Ramos (cell line): Measurements from ENCODE around the gene SGF29.
"Not testable (repeated sequence)": the region's sequence is repeated elsewhere in the genome, so short reads cannot be mapped to it uniquely, and the experiment has no call there.

Experiments used
- in situ Hi-C: fragments of 300-500 bp; cut with MboI; formaldehyde crosslinking; loops from one replicate; pipeline ENCODE4 v1.14.3; 2022; ENCODE audit warnings: low sequenced_read_pairs; ENCODE audit not compliant: unreplicated experiment

SGF29 gene

GRCh38 chr16:28590384-28591340 lies 36.9 kb downstream of the SGF29 start:
- in situ Hi-C loops: no loop called here

- in situ Hi-C loops: no loop called here
These were observed 37.6 kb downstream of the SGF29 start for GRCh38 chr16:28591355-28591754.

GRCh38 chr16:28592511-28592910 lies 38.8 kb downstream of the SGF29 start:
- in situ Hi-C loops: no loop called here

- in situ Hi-C loops: no loop called here
These were observed 39.3 kb downstream of the SGF29 start for GRCh38 chr16:28592979-28593553.

- in situ Hi-C loops: not testable (repeated sequence)
These were observed 41.7 kb downstream of the SGF29 start for GRCh38 chr16:28595451-28595850.

GRCh38 chr16:28596115-28596630 lies 42.5 kb downstream of the SGF29 start:
- in situ Hi-C loops: no loop called here

- in situ Hi-C loops: no loop called here
These were observed 43.3 kb downstream of the SGF29 start, which contains the start of gene SULT1A2 for GRCh38 chr16:28596840-28597691. Gene SULT1A2 (minus strand): TSS chr16:28597050. CDS start chr16:28595930, 1,120 bp downstream.

GRCh38 chr16:28597692-28598261 lies 44.1 kb downstream of the SGF29 start:
- in situ Hi-C loops: no loop called here

- in situ Hi-C loops: not testable (repeated sequence)
These were observed 45.9 kb downstream of the SGF29 start for GRCh38 chr16:28599377-28600285.

GRCh38 chr16:28600965-28601364 lies 47.2 kb downstream of the SGF29 start:
- in situ Hi-C loops: not testable (repeated sequence)

- in situ Hi-C loops: not testable (repeated sequence)
These were observed 47.9 kb downstream of the SGF29 start for GRCh38 chr16:28601589-28601988.

- in situ Hi-C loops: not testable (repeated sequence)
These were observed 48.3 kb downstream of the SGF29 start for GRCh38 chr16:28602062-28602461.

GRCh38 chr16:28602529-28602928 lies 48.8 kb downstream of the SGF29 start:
- in situ Hi-C loops: no loop called here

- in situ Hi-C loops: no loop called here
These were observed 49.9 kb downstream of the SGF29 start for GRCh38 chr16:28603381-28604185.

- in situ Hi-C loops: no loop called here
These were observed 50.5 kb downstream of the SGF29 start for GRCh38 chr16:28604186-28604565.

- in situ Hi-C loops: no loop called here
These were observed 52.8 kb downstream of the SGF29 start for GRCh38 chr16:28606291-28607115.

- in situ Hi-C loops: no loop called here
These were observed 53.5 kb downstream of the SGF29 start for GRCh38 chr16:28607116-28607623.
